Natural killer cell (primary cell): ENCODE results near the gene ABCC4. TPM values are rescaled to one million over a fixed set of nuclear protein-coding genes. Genes with fewer than 3 reads are reported as not detected.

Experiments used
- ATAC-seq, 3 donors: fragments of 150-1000 bp in 2 of 3; fragments of 200-7000 bp in 1 of 3; cut with Tn5 transposase; 1 replicate in 1 of 3; 2 replicates in 2 of 3; pipeline ENCODE4 v1.10.0; 2021; ENCODE audit warnings: mild to moderate bottlenecking in 2 of 3, moderate library complexity in 2 of 3
- DNase-seq, 2 donors: peaks; one replicate each; pipeline versions ENCODE4 v3.0.0 to v3.0.0-alpha.2; 2013 to 2021; ENCODE audit warnings: mixed read lengths in 1 of 2
- H3K27ac ChIP-seq: one replicate; pipeline ENCODE4 v1.5.1; 2013; ENCODE audit warnings: mild to moderate bottlenecking, low read length
- H3K27me3 ChIP-seq: one replicate; pipeline ENCODE4 v1.6.1; 2013; ENCODE audit warnings: low read length; ENCODE audit not compliant: control insufficient read depth, insufficient read depth
- H3K36me3 ChIP-seq: one replicate; pipeline ENCODE4 v1.6.1; 2013; ENCODE audit warnings: low read length; ENCODE audit not compliant: control insufficient read depth, insufficient read depth
- H3K4me1 ChIP-seq: one replicate; pipeline ENCODE4 v1.6.1; 2013; ENCODE audit warnings: low read length; ENCODE audit not compliant: control insufficient read depth, insufficient read depth
- H3K4me3 ChIP-seq: one replicate; pipeline ENCODE4 v1.5.1; 2013; ENCODE audit warnings: low read length
- H3K9me3 ChIP-seq: one replicate; pipeline ENCODE4 v1.6.1; 2013; ENCODE audit warnings: low read length; ENCODE audit not compliant: control insufficient read depth, insufficient read depth
- H3K27ac Mint-ChIP-seq, 2 donors: one replicate each; pipeline ENCODE4 v1.8.0; 2022; ENCODE audit warnings: mild to moderate bottlenecking in 2 of 2, mixed read lengths in 2 of 2, moderate library complexity in 1 of 2
- H3K27me3 Mint-ChIP-seq, 2 donors: one replicate each; pipeline ENCODE4 v1.8.0; 2022; ENCODE audit warnings: low read depth in 2 of 2, mixed read lengths in 2 of 2
- H3K36me3 Mint-ChIP-seq: one replicate; pipeline ENCODE4 v1.8.0; 2022; ENCODE audit warnings: mixed read lengths
- H3K4me1 Mint-ChIP-seq, 2 donors: one replicate each; pipeline ENCODE4 v1.8.0; 2022; ENCODE audit warnings: mixed read lengths in 2 of 2
- H3K4me3 Mint-ChIP-seq: one replicate; pipeline ENCODE4 v1.8.0; 2022; ENCODE audit warnings: mild to moderate bottlenecking, moderate library complexity, mixed read lengths
- H3K9me3 Mint-ChIP-seq, 2 donors: one replicate each; pipeline ENCODE4 v1.8.0; 2022; ENCODE audit warnings: mixed read lengths in 2 of 2
- CTCF ChIP-seq: fragments of 200-600 bp; IDR thresholded peaks from one replicate; pipeline ENCODE4 v1.8.0; 2022; ENCODE audit warnings: antibody characterized with exemption
- WGBS: methylation state at CpG from one replicate; pipeline ENCODE4 v1.1.7; 2013; ENCODE audit warnings: missing lambda C conversion rate; ENCODE audit not compliant: insufficient coverage; 5-methylcytosine and 5-hydroxymethylcytosine counted together
- intact Hi-C: fragments of 100-400 bp; cut with micrococcal nuclease; formaldehyde crosslinking; loops from one replicate; pipeline ENCODE4 v1.14.2; 2022
- total RNA-seq, 4 donors: library from RNA; stranded (reverse); fragments of 120-200 nt in 1 of 4; gene quantifications; one replicate each; pipeline versions ENCODE4 v1.2.3 to v1.2.4, GENCODE V29; 2013 to 2022

The ABCC4 gene
- total RNA-seq, 3 donors from 2014 or later (not counting 1 experiment from before 2014, with no cell fraction given) = 4.8 to 10.3 (median 6.5) TPM

GRCh38 chr13:95209109-95209508 lies 92.1 kb downstream of the ABCC4 start:
- Histone ChIP-seq H3K4me3 (no peak overlapping the region), H3K4me1 (no peaks in the 10 kb centered on the region), H3K9me3 (no peaks in the 10 kb centered on the region), H3K27ac (no peak overlapping the region), H3K27me3 (no peaks in the 10 kb centered on the region), H3K36me3 (peaks cover 2% of the 10 kb centered on the region)
- Mint-ChIP-seq H3K4me3 (no peak overlapping the region), H3K36me3 (peaks cover 6% of the 10 kb centered on the region), H3K27ac (no peak overlapping the region), H3K9me3 (no peaks in the 10 kb centered on the region), H3K27me3 (no peaks in the 10 kb centered on the region), H3K4me1 (no peaks in the 10 kb centered on the region)
- DNase-seq (no peak), ATAC-seq (no peak)
- no peak for TF ChIP-seq CTCF
- intact Hi-C loops = no loop called here
- WGBS = 89% methylated on average over 1 of the region's 1 CpG

GRCh38 chr13:95207769-95208366 lies 93.4 kb downstream of the ABCC4 start:
- Histone ChIP-seq H3K4me3 (no peak overlapping the region), H3K27me3 (no peaks in the 10 kb centered on the region), H3K27ac (no peak overlapping the region), H3K9me3 (no peaks in the 10 kb centered on the region), H3K36me3 (peaks cover 2% of the 10 kb centered on the region), H3K4me1 (no peaks in the 10 kb centered on the region)
- ATAC-seq (no peak), DNase-seq (no peak)
- Mint-ChIP-seq H3K9me3 (no peaks in the 10 kb centered on the region), H3K4me1 (no peaks in the 10 kb centered on the region), H3K27me3 (no peaks in the 10 kb centered on the region), H3K36me3 (peaks cover 6% of the 10 kb centered on the region), H3K4me3 (no peak overlapping the region), H3K27ac (no peak overlapping the region)
- 76% methylated on average over 11 of the region's 12 CpGs for WGBS
- intact Hi-C loops = no loop called here
- no peak for TF ChIP-seq CTCF

- TF ChIP-seq CTCF = no peak
- DNase-seq = no peak
- peaks cover 6% of the 10 kb centered on the region for H3K36me3 Mint-ChIP-seq
- Histone ChIP-seq H3K9me3 (no peaks in the 10 kb centered on the region), H3K4me1 (no peaks in the 10 kb centered on the region), H3K27me3 (no peaks in the 10 kb centered on the region), H3K4me3 (no peak overlapping the region), H3K36me3 (peaks cover 2% of the 10 kb centered on the region), H3K27ac (no peak overlapping the region)
- H3K27me3 Mint-ChIP-seq = no peaks in the 10 kb centered on the region
- WGBS = 100% methylated on average over 4 of the region's 4 CpGs
- no peaks in the 10 kb centered on the region for H3K9me3 Mint-ChIP-seq
- no peak overlapping the region for H3K27ac Mint-ChIP-seq
- no peak for ATAC-seq
- H3K4me1 Mint-ChIP-seq = no peaks in the 10 kb centered on the region
- no peak overlapping the region for H3K4me3 Mint-ChIP-seq
- intact Hi-C loops = no loop called here
Observed at GRCh38 chr13:95206116-95206515, 95.1 kb downstream of the ABCC4 start.

GRCh38 chr13:95204231-95204765 lies 97.0 kb downstream of the ABCC4 start:
- Histone ChIP-seq H3K4me3 (no peak overlapping the region), H3K27me3 (no peaks in the 10 kb centered on the region), H3K27ac (no peak overlapping the region), H3K9me3 (no peaks in the 10 kb centered on the region), H3K36me3 (peaks cover 2% of the 10 kb centered on the region), H3K4me1 (no peaks in the 10 kb centered on the region)
- Mint-ChIP-seq H3K4me1 (no peaks in the 10 kb centered on the region), H3K36me3 (peaks cover 6% of the 10 kb centered on the region), H3K9me3 (no peaks in the 10 kb centered on the region), H3K27ac (no peak overlapping the region), H3K27me3 (no peaks in the 10 kb centered on the region), H3K4me3 (no peak overlapping the region)
- 80% methylated on average over 6 of the region's 7 CpGs for WGBS
- intact Hi-C loops = no loop called here
- no peak for TF ChIP-seq CTCF
- ATAC-seq (no peak), DNase-seq (no peak)
